B cell (primary cell): Measurements from ENCODE around the gene BCL2. TPM values are rescaled to one million over a fixed set of nuclear protein-coding genes. Genes with fewer than 3 reads are reported as not detected.
A peak's percentile ranks its signal among the peaks of the same experiment; 100 is the strongest.

Experiments
- ATAC-seq: fragments of 200-7000 bp; cut with Tn5 transposase; one replicate; pipeline ENCODE4 v1.10.0; 2021; ENCODE audit warnings: low read depth, mild to moderate bottlenecking, moderate number of reproducible peaks, moderate library complexity
- CTCF ChIA-PET: fragments of 350-600 bp; sonication (Branson Sonifier 250); formaldehyde crosslinking; loops from one replicate; lab custom pipeline; 2021; ENCODE audit warnings: antibody characterized with exemption, inconsistent platforms; lab: Charles Lee
- POLR2A ChIA-PET: fragments of 350-600 bp; sonication (Branson Sonifier 250); formaldehyde crosslinking; loops from one replicate; lab custom pipeline; 2021; ENCODE audit warnings: antibody characterized with exemption; lab: Charles Lee
- DNase-seq: peaks from one replicate; pipeline ENCODE4 v3.0.0; 2013
- H2AFZ ChIP-seq: 2 replicates; pipeline ENCODE4 v1.6.1; 2012; ENCODE audit warnings: mild to moderate bottlenecking, low read depth, low read length; ENCODE audit not compliant: insufficient read depth, poor library complexity, severe bottlenecking
- H3K27ac ChIP-seq, 2 donors: 1 replicate in 1 of 2; 2 replicates in 1 of 2; pipeline ENCODE4 v1.5.1; 2012 to 2013; ENCODE audit warnings: low read length in 2 of 2, mild to moderate bottlenecking in 2 of 2, moderate library complexity in 1 of 2
- H3K27me3 ChIP-seq, 4 experiments: fragments of 200-600 bp in 1 of 4; sonication (generic) in 1 of 4; replicated peaks in 1 of 4; 1 replicate in 2 of 4; 2 replicates in 2 of 4; pipeline versions ENCODE4 v1.6.1 to v1.7.0; 2013 to 2016; ENCODE audit warnings: low read length in 3 of 4, mild to moderate bottlenecking in 2 of 4, mixed read lengths in 1 of 4, moderate library complexity in 1 of 4; ENCODE audit not compliant: insufficient read depth in 4 of 4, control insufficient read depth in 3 of 4; ENCODE audit errors: control extremely low read depth in 1 of 4
- H3K36me3 ChIP-seq, 2 experiments: replicated peaks in 1 of 2; 1 replicate in 1 of 2; 2 replicates in 1 of 2; pipeline versions ENCODE4 v1.6.1 to v1.7.1; 2013; ENCODE audit warnings: low read length in 1 of 2; ENCODE audit not compliant: insufficient read depth in 2 of 2, control insufficient read depth in 1 of 2; ENCODE audit errors: control extremely low read depth in 1 of 2, extremely low read depth in 1 of 2
- H3K4me1 ChIP-seq, 2 donors: fragments of 200-600 bp in 1 of 2; sonication (generic) in 1 of 2; 1 replicate in 1 of 2; 2 replicates in 1 of 2; pipeline versions ENCODE4 v1.5.1 to v1.6.1; 2013 to 2017; ENCODE audit warnings: low read length in 2 of 2; ENCODE audit not compliant: control insufficient read depth in 2 of 2, insufficient read depth in 2 of 2
- H3K4me2 ChIP-seq: replicated peaks from 2 replicates; pipeline ENCODE3; 2012; ENCODE audit warnings: mild to moderate bottlenecking, low read depth, low read length; ENCODE audit not compliant: poor library complexity, severe bottlenecking
- H3K4me3 ChIP-seq, 5 experiments: fragments of 200-600 bp in 1 of 5; sonication (generic) in 1 of 5; 1 replicate in 3 of 5; 2 replicates in 2 of 5; pipeline versions ENCODE4 v1.5.1 to v1.7.0; 2011 to 2016; ENCODE audit warnings: low read length in 4 of 5, mild to moderate bottlenecking in 4 of 5, low read depth in 2 of 5, control low read depth in 1 of 5, moderate library complexity in 1 of 5; ENCODE audit not compliant: insufficient read depth in 1 of 5; ENCODE audit errors: control extremely low read depth in 1 of 5, extremely low read depth in 1 of 5
- H3K79me2 ChIP-seq: fragments of 200-600 bp; sonication (generic); one replicate; pipeline ENCODE4 v1.6.0; 2016; ENCODE audit warnings: low read length; ENCODE audit not compliant: control insufficient read depth, insufficient read depth
- H3K9ac ChIP-seq: fragments of 200-600 bp; sonication (generic); 2 replicates; pipeline ENCODE4 v1.6.1; 2017; ENCODE audit warnings: mild to moderate bottlenecking, low read length, moderate library complexity
- H3K9me3 ChIP-seq, 3 donors: one replicate each; pipeline versions ENCODE4 v1.6.1 to v1.7.1; 2013; ENCODE audit warnings: low read length in 2 of 3; ENCODE audit not compliant: control insufficient read depth in 2 of 3, insufficient read depth in 1 of 3; ENCODE audit errors: control extremely low read depth in 1 of 3
- H4K20me1 ChIP-seq: 2 replicates; pipeline ENCODE4 v1.6.0; 2012; ENCODE audit warnings: mild to moderate bottlenecking, low read length; ENCODE audit not compliant: insufficient read depth, control insufficient read depth, poor library complexity, severe bottlenecking
- H3K27ac Mint-ChIP-seq: one replicate; pipeline ENCODE4 v1.8.0; 2021; ENCODE audit warnings: mixed read lengths
- H3K27me3 Mint-ChIP-seq: one replicate; pipeline ENCODE4 v1.8.0; 2021; ENCODE audit warnings: mixed read lengths
- H3K4me1 Mint-ChIP-seq: one replicate; pipeline ENCODE4 v1.8.0; 2021; ENCODE audit warnings: mixed read lengths
- H3K4me3 Mint-ChIP-seq: one replicate; pipeline ENCODE4 v1.8.0; 2021; ENCODE audit warnings: mixed read lengths
- H3K9me3 Mint-ChIP-seq: one replicate; pipeline ENCODE4 v1.8.0; 2022; ENCODE audit warnings: mixed read lengths; ENCODE audit not compliant: insufficient read depth
- EZH2 ChIP-seq: IDR thresholded peaks from 2 replicates; pipeline ENCODE4 v1.6.1; 2012; ENCODE audit warnings: borderline replicate concordance, low read depth, mild to moderate bottlenecking, moderate library complexity, low read length; ENCODE audit not compliant: insufficient read depth, poor library complexity, severe bottlenecking
- WGBS: methylation state at CpG from one replicate; pipeline ENCODE4 v1.1.5; 2013; ENCODE audit warnings: missing lambda C conversion rate; ENCODE audit not compliant: insufficient coverage; 5-methylcytosine and 5-hydroxymethylcytosine counted together
- intact Hi-C: fragments of 100-400 bp; cut with micrococcal nuclease; formaldehyde crosslinking; loops from one replicate; pipeline ENCODE4 v1.10.0; 2022
- polyA plus RNA-seq: library from polyadenylated mRNA; depleted of rRNA; stranded (reverse); fragments of >200 nt; gene quantifications from 2 replicates; pipeline ENCODE4 v1.2.3, GENCODE V29; 2012
- total RNA-seq, 2 donors: library from RNA; stranded (reverse); fragments of 120-200 nt in 1 of 2; gene quantifications; 1 replicate in 1 of 2; 2 replicates in 1 of 2; pipeline versions ENCODE4 v1.2.3 to v1.2.4, GENCODE V29; 2013 to 2022
- TF ChIP-seq, protein P1 (sequence below): fragments of 200-600 bp; IDR thresholded peaks from one replicate; pipeline ENCODE4 v1.8.0; 2022; ENCODE audit warnings: antibody characterized with exemption, mild to moderate bottlenecking

The BCL2 gene
- total and polyA plus RNA-seq, 2 donors (not counting 1 experiment from before 2014, with no cell fraction given), result 27.6 to 144 TPM

DNA sequence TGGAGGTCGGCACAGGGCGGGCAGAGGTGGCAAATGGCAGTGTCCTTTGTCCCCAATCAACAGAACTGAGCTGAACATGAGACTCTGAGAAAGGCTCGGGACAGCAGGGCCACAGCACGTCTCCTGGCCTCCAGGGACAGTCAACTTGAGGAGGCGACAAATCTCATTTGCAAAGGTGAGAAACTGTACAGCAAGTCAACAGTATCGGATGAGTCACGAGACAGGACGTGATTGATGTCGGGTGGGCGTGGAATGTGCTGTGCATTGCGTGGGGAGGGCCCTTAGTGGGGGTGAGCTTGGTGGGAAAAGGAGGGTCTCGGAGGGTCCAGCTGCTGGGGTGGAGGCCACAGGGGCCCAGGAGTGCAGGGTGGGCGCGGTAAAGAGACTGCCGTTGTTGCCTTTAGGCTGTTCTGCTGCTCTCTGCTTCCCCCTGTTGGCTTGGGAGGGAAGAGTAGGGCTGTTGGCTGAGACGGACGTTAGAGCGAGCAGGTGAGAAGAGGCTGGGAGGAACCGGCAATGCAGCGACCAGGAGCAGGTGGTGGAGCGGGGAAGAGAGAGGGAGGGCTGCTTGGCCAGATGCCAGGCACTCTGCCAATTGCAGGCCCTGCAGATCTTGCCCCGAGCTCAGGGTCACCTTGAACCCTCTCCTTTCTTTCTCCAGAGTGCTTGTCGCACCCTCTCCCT lies 164.3 kb downstream of the BCL2 start:
- WGBS, result 35% methylated on average over 23 of the region's 23 CpGs
- peaks cover 4% of the 10 kb centered on the region for H4K20me1 ChIP-seq
- H2AFZ ChIP-seq, result peak overlapping the region; percentile 48
- intact Hi-C loops, result loop anchor here (1.0 to 10.0 kb wide), 6 partner anchors 13 to 971 kb away; partner anchors contain the start of genes PIGN and RELCH
- Mint-ChIP-seq H3K4me1 (peaks cover 95% of the 10 kb centered on the region), H3K27ac (peak overlapping the region; percentile 96), H3K9me3 (no peaks in the 10 kb centered on the region), H3K4me3 (peak overlapping the region; percentile 80), H3K27me3 (no peaks in the 10 kb centered on the region)
- H3K9me3 ChIP-seq, result no peaks in the 10 kb centered on the region
- peaks cover 100% of the 10 kb centered on the region for H3K79me2 ChIP-seq
- ChIA-PET POLR2A (interaction anchor here (0.6 to 2.5 kb wide), 7 partner anchors 12 to 438 kb away, joined by 3 to 15 read pairs (median 5); no protein-coding TSS in a partner anchor), CTCF (interaction anchor here (0.8 to 9.0 kb wide), 26 partner anchors 9 to 172 kb away, joined by 3 to 160 read pairs (median 6); partner anchors contain the start of gene BCL2)
- peak overlapping the region; percentile 57 to 89 for H3K27ac ChIP-seq
- TF ChIP-seq, protein P1, sequence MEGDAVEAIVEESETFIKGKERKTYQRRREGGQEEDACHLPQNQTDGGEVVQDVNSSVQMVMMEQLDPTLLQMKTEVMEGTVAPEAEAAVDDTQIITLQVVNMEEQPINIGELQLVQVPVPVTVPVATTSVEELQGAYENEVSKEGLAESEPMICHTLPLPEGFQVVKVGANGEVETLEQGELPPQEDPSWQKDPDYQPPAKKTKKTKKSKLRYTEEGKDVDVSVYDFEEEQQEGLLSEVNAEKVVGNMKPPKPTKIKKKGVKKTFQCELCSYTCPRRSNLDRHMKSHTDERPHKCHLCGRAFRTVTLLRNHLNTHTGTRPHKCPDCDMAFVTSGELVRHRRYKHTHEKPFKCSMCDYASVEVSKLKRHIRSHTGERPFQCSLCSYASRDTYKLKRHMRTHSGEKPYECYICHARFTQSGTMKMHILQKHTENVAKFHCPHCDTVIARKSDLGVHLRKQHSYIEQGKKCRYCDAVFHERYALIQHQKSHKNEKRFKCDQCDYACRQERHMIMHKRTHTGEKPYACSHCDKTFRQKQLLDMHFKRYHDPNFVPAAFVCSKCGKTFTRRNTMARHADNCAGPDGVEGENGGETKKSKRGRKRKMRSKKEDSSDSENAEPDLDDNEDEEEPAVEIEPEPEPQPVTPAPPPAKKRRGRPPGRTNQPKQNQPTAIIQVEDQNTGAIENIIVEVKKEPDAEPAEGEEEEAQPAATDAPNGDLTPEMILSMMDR, result peak; percentile 84
- TF ChIP-seq EZH2, result no peak
- peak; percentile 65 for ATAC-seq
- peak overlapping the region; percentile 46 for H3K9ac ChIP-seq
- H3K36me3 ChIP-seq, result peaks cover 0 to 4% of the 10 kb centered on the region in 2 experiments
- H3K4me3 ChIP-seq, result peak overlapping the region in 4 of 5 experiments; percentile 15 to 48 (median 34)
- H3K27me3 ChIP-seq, result no peaks in the 10 kb centered on the region
- peak overlapping the region; percentile 71 for H3K4me2 ChIP-seq
- peaks cover 69 to 70% of the 10 kb centered on the region in 2 donors for H3K4me1 ChIP-seq
- peak; percentile 90 for DNase-seq
